SK-N-SH (cell line): ENCODE results near the gene CNTFR. TPM values are rescaled to one million over a fixed set of nuclear protein-coding genes. Genes with fewer than 3 reads are reported as not detected.

Experiments
- CTCF ChIA-PET: fragments of 300-600, 350-600 bp; formaldehyde crosslinking; extraction: SDS; loops from one replicate; lab custom pipeline; 2021; lab: Yijun Ruan, JAX
- POLR2A ChIA-PET: fragments of 350-600 bp; sonication (Branson Sonifier 250); formaldehyde crosslinking; extraction: SDS; loops from one replicate; lab custom pipeline; 2020; ENCODE audit warnings: antibody characterized with exemption, inconsistent platforms; lab: Yijun Ruan, JAX
- DNase-seq: peaks from one replicate; pipeline ENCODE4 v3.0.0; 2012
- H2AFZ ChIP-seq: fragments of 200-600 bp; sonication (generic); 2 replicates; pipeline ENCODE4 v1.8.1; 2016; ENCODE audit warnings: antibody characterized with exemption, mild to moderate bottlenecking, low read depth
- H3F3A ChIP-seq: fragments of 200-600 bp; sonication (generic); replicated peaks from 2 replicates; pipeline ENCODE3; 2016; ENCODE audit warnings: antibody characterized with exemption, mild to moderate bottlenecking; ENCODE audit not compliant: insufficient read depth
- H3K27ac ChIP-seq, 2 experiments: fragments of 200-500 bp in 1 of 2; fragments of 200-600 bp in 1 of 2; sonication (Bioruptor generic) in 1 of 2; sonication (generic), shearing (Covaris generic) in 1 of 2; 2 replicates each; pipeline versions ENCODE4 v1.5.1 to v1.6.1; 2014 to 2016; ENCODE audit warnings: low read depth in 2 of 2, inconsistent platforms in 1 of 2, low read length in 1 of 2, mild to moderate bottlenecking in 1 of 2, mixed read lengths in 1 of 2
- H3K27me3 ChIP-seq: fragments of 200-600 bp; sonication (generic), shearing (Covaris generic); 2 replicates; pipeline ENCODE4 v1.6.1; 2016; ENCODE audit warnings: mixed run types; ENCODE audit not compliant: insufficient read depth
- H3K36me3 ChIP-seq, 2 experiments: fragments of 200-500 bp in 1 of 2; fragments of 200-600 bp in 1 of 2; sonication (Bioruptor generic) in 1 of 2; sonication (generic) in 1 of 2; replicated peaks in 1 of 2; 2 replicates each; pipeline versions ENCODE3 to v1.5.1; 2014 to 2016; ENCODE audit warnings: low read length in 1 of 2, mild to moderate bottlenecking in 1 of 2; ENCODE audit not compliant: insufficient read depth in 2 of 2, control insufficient read depth in 1 of 2
- H3K4me1 ChIP-seq, 2 experiments: fragments of 200-500 bp in 1 of 2; fragments of 200-600 bp in 1 of 2; sonication (Bioruptor generic) in 1 of 2; sonication (generic), shearing (Covaris generic) in 1 of 2; 2 replicates each; pipeline versions ENCODE4 v1.5.1 to v1.6.1; 2014 to 2016; ENCODE audit warnings: low read depth in 1 of 2, low read length in 1 of 2, mixed run types in 1 of 2; ENCODE audit not compliant: insufficient read depth in 2 of 2, control insufficient read depth in 1 of 2
- H3K4me2 ChIP-seq: fragments of 200-600 bp; sonication (generic), shearing (Covaris generic); 2 replicates; pipeline ENCODE4 v1.6.1; 2017; ENCODE audit warnings: mixed run types
- H3K4me3 ChIP-seq, 2 experiments: fragments of 200-500 bp in 1 of 2; fragments of 200-600 bp in 1 of 2; sonication (Bioruptor generic) in 1 of 2; sonication (generic), shearing (Covaris generic) in 1 of 2; 2 replicates each; pipeline versions ENCODE4 v1.5.1 to v1.8.1; 2014 to 2016; ENCODE audit warnings: low read depth in 2 of 2, inconsistent platforms in 1 of 2, low read length in 1 of 2, mild to moderate bottlenecking in 1 of 2, mixed read lengths in 1 of 2, moderate library complexity in 1 of 2
- H3K79me2 ChIP-seq: fragments of 200-600 bp; sonication (generic); 2 replicates; pipeline ENCODE4 v1.8.1; 2017; ENCODE audit warnings: mild to moderate bottlenecking; ENCODE audit not compliant: insufficient read depth
- H3K9ac ChIP-seq: fragments of 200-600 bp; sonication (generic); 2 replicates; pipeline ENCODE4 v1.6.1; 2017; ENCODE audit warnings: mixed run types
- H3K9me2 ChIP-seq: fragments of 200-600 bp; sonication (generic); 2 replicates; pipeline ENCODE4 v1.6.1; 2017; ENCODE audit warnings: mixed run types
- H3K9me3 ChIP-seq: fragments of 200-600 bp; sonication (generic); 2 replicates; pipeline ENCODE4 v1.6.1; 2017; ENCODE audit warnings: mixed run types, mild to moderate bottlenecking, moderate library complexity
- H4K20me1 ChIP-seq: fragments of 200-600 bp; sonication (generic); 2 replicates; pipeline ENCODE4 v1.6.1; 2017; ENCODE audit warnings: mild to moderate bottlenecking, mixed run types; ENCODE audit not compliant: insufficient read depth
- CTCF ChIP-seq: fragments of 200-600 bp; sonication (generic); IDR thresholded peaks from 2 replicates; pipeline ENCODE4 v1.6.1; 2017; ENCODE audit warnings: antibody characterized with exemption, mild to moderate bottlenecking, moderate library complexity
- ELF1 ChIP-seq: IDR thresholded peaks from 2 replicates; pipeline ENCODE4 v1.4.0; 2012
- EP300 ChIP-seq, 2 experiments: IDR thresholded peaks; 2 replicates each; pipeline versions ENCODE4 v1.4.0 to v1.6.1; 2012; ENCODE audit warnings: borderline replicate concordance in 1 of 2, low read depth in 1 of 2, low read length in 1 of 2
- GABPA ChIP-seq: IDR thresholded peaks from 2 replicates; pipeline ENCODE4 v1.4.0; 2012; ENCODE audit warnings: low read depth, mild to moderate bottlenecking
- MEF2A ChIP-seq: IDR thresholded peaks from 2 replicates; pipeline ENCODE4 v1.4.0; 2012; ENCODE audit warnings: low read depth, borderline replicate concordance
- POLR2AphosphoS5 ChIP-seq: IDR thresholded peaks from 2 replicates; pipeline ENCODE4 v1.6.1; 2012; ENCODE audit warnings: low read depth, low read length
- REST ChIP-seq: IDR thresholded peaks from 2 replicates; pipeline ENCODE4 v1.6.1; 2012; ENCODE audit warnings: mild to moderate bottlenecking, low read depth, low read length, moderate library complexity
- RXRA ChIP-seq: IDR thresholded peaks from 2 replicates; pipeline ENCODE4 v1.4.0; 2012; ENCODE audit warnings: low read depth, mild to moderate bottlenecking, borderline replicate concordance
- SIN3A ChIP-seq: IDR thresholded peaks from 2 replicates; pipeline ENCODE4 v1.6.1; 2012; ENCODE audit warnings: low read depth, mild to moderate bottlenecking, low read length, moderate library complexity, borderline replicate concordance
- SMC3 ChIP-seq: IDR thresholded peaks from 2 replicates; pipeline ENCODE4 v1.6.1; 2012; ENCODE audit warnings: low read depth, low read length, improper control_type of control experiment
- TEAD4 ChIP-seq: IDR thresholded peaks from 2 replicates; pipeline ENCODE4 v1.4.0; 2012; ENCODE audit warnings: mild to moderate bottlenecking, borderline replicate concordance; ENCODE audit not compliant: insufficient read depth
- ZBTB33 ChIP-seq: IDR thresholded peaks from 2 replicates; pipeline ENCODE4 v1.4.0; 2012; ENCODE audit warnings: low read depth, borderline replicate concordance
- WGBS: methylation state at CpG from one replicate; pipeline ENCODE4 v1.1.6; 2017; ENCODE audit warnings: low lambda C conversion rate; 5-methylcytosine and 5-hydroxymethylcytosine counted together
- polyA plus RNA-seq, 3 experiments: library from polyadenylated mRNA; depleted of rRNA; stranded (reverse); fragments of >200 nt; gene quantifications; 2 replicates each; pipeline ENCODE4 v1.2.3, GENCODE V29; 2012

Gene CNTFR
- polyA plus RNA-seq, 1 of the 3 experiments (the other 2 are of a cell fraction), result 1.8 TPM

GRCh38 chr9:34590381-34591247 lies 1.1 kb upstream of the CNTFR start:
- ChIA-PET POLR2A (no interaction called here), CTCF (interaction anchor here (0.6 to 9.8 kb wide), 39 partner anchors 10 to 314 kb away, joined by 3 to 507 read pairs (median 12); partner anchors contain the start of genes DCTN3 and ENHO)
- no peak overlapping the region for H3K4me2 ChIP-seq
- TF ChIP-seq CTCF (no peak), EP300 (IDR thresholded peaks at IDR 0.05; ENCODE audit: borderline replicate concordance in 1 of 2, low read depth in 1 of 2, low read length in 1 of 2) (no peak), TEAD4 (no peak), SMC3 (no peak), GABPA (no peak), POLR2AphosphoS5 (no peak), ZBTB33 (no peak), MEF2A (no peak), REST (no peak), RXRA (no peak), ELF1 (no peak), SIN3A (no peak)
- H3K79me2 ChIP-seq, result no peaks in the 10 kb centered on the region
- peaks cover 50% of the 10 kb centered on the region for H3K27me3 ChIP-seq
- H3F3A ChIP-seq, result no peaks in the 10 kb centered on the region
- peaks cover 0 to 37% of the 10 kb centered on the region in 2 experiments; a peak in 1 of 4 replicates for H3K4me1 ChIP-seq
- WGBS, result 83% methylated on average over 31 of the region's 40 CpGs
- no peak overlapping the region for H2AFZ ChIP-seq
- H3K9ac ChIP-seq, result no peak overlapping the region
- H3K36me3 ChIP-seq, result no peaks in the 10 kb centered on the region
- no peak overlapping the region; a peak in 1 of 4 replicates for H3K27ac ChIP-seq
- H3K9me3 ChIP-seq, result no peaks in the 10 kb centered on the region
- no peak for DNase-seq
- H3K9me2 ChIP-seq, result no peaks in the 10 kb centered on the region
- no peak overlapping the region for H3K4me3 ChIP-seq
- H4K20me1 ChIP-seq, result 0 out of 2 replicates have a peak, but pooled peaks cover 4% of the 10 kb centered on the region
